Activated effector memory CD4-positive, alpha-beta T cell treated with Interleukin-2 at 50 U/mL for 16 hours (primary cell): ENCODE measurements around the gene FAM168B.

Source experiments
- DNase-seq: peaks from one replicate; pipeline ENCODE4 v3.0.0-alpha.2; 2020

The FAM168B gene

DNA sequence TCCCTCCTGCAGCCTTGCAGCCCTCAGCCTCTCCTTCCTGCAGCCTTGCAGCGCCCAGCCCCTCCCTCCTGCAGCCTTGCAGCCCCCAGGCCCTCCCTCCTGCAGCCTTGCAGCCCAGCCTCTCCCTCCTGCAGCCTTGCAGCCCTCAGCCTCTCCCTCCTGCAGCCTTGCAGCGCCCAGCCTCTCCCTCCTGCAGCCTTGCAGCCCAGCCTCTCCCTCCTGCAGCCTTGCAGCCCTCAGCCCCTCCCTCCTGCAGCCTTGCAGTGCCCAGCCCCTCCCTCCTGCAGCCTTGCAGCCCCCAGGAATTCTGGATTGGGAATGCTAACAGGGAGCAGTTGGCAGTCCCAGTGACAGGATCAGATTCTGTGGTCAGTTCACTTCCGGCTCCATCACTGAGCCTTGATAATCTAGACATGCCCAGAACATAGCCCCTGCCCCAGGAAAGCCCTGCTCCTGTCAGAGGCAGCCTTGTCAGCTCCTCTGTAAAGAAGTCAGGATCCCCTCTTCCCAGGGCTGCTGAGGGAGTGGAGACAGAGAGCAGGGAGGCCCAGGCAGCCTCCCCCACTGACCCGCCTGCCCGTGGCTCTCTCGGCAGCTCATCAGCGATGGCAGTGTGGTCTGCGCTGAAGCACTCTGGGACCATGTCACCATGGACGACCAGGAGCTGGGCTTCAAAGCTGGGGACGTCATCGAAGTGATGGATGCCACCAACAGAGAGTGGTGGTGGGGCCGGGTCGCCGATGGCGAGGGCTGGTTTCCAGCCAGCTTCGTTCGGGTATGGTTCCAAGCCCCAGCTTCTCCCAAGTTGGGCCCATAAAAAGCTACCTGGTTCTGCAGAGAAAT is 54.8 kb downstream of the FAM168B start:
- no peak for DNase-seq

DNA sequence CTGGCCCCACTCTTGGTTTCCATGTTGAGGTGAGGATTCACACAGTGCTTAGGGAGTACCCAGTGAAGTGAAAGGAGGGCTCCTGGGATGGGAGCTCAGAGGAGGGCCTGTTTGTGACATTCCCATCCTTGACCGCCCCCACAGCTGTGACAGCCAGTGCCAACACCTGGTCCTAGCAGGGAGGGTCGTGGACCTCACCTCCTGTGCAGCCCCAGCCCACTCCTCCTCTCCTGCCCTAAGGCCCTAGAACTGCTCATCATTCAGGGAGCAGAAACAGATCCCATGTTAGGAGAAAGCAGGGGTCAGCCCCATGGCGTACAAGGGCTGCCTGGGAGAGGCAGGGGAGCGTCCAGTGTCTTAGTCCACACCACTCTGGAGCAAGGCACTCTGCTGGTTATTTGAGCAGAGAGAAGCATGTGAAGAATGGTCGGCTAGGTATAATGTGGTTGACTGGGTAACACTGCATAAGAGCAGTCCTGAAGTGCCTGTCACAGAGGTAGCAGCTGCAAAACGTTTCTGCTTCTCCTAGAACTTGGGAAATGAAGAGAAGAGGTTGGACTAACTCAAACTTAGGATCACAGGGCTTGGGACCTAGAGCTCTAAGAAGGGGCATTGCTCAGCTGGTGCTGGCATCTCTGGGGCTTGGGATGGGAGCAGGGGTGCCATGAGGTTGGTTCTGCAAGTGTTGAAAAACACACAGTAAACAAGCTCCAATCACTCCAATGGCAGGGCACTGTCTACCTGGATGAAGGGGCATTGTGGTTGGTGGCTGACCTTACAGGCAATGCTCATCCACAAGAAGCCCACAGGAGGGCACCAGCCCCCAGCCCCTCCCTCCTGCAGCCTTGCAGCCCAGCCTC is 55.6 kb downstream of the FAM168B start:
- DNase-seq, result no peak

DNA sequence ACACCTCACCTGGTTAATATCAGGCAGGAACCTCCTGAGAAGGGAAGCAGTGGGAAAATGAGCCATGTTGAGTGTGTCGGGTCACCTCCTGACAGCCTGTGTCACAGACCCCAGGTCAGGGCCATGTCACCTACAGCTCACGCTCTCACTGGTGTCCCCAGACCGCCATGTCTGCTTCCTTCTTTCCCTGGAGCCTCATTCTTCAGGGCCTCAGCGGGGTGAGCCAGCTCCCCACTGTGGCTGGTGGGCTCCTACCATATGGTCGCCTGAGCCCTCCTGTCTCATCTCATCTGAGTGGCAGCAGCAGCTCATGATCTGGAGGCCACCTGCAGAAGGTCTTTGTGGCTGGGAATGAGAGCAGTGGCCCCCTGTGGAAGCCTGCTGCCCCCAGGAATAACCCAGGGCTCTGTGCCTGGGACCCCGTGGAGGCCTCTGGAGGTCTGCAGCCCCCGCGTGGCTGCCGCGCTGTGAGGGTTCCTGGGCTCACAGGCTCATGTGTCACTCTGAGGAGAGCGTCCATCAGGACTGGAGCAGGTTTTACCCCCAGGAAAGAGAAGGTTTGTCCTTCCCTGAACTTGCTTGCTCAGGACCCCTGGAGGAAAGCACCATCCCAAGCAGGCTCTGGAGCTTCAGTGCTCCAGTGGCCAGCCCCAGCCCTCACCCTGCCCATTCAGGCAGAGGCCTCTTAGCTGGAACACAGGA is 56.4 kb downstream of the FAM168B start:
- no peak for DNase-seq

DNA sequence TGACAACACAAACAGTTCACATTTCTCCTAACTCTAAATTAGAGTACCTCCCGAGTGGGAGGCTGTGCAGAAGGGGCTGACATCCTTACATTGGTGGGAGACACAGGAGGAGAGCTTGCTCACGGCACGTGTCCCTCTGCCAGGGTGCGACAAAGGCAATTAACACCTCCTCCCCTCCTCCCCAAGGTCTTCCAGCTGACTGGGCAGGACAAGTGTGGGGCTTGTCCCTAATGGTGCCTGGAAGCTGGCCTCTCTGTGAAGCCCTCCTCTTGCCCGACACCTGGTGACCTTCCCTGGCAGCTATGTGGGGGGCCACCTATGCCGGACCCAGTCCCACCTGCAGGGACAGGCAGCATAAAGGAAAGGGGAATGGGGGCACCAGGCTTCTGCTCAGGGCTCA is 57.0 kb downstream of the FAM168B start:
- DNase-seq, result no peak

DNA sequence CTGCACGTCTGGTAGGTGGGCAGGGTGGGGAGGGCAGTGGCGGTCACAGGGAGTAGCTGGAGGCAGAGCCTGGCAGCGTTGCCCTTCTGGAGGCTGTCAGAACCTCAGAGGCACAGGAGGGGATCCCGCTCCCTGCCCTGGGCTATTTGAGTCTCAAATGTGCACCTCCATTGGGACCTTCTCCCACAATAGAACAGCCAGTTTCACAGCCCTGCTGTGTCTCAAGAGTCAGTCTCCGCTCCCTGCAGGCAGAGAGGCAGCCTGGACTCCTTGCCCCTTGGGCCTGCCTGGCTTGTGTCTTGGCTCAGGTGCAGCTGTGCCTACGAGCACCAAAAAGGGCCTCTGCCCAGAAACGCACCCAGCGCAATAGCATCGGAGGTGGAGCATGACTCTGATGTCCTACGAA is 57.4 kb downstream of the FAM168B start:
- no peak for DNase-seq

DNA sequence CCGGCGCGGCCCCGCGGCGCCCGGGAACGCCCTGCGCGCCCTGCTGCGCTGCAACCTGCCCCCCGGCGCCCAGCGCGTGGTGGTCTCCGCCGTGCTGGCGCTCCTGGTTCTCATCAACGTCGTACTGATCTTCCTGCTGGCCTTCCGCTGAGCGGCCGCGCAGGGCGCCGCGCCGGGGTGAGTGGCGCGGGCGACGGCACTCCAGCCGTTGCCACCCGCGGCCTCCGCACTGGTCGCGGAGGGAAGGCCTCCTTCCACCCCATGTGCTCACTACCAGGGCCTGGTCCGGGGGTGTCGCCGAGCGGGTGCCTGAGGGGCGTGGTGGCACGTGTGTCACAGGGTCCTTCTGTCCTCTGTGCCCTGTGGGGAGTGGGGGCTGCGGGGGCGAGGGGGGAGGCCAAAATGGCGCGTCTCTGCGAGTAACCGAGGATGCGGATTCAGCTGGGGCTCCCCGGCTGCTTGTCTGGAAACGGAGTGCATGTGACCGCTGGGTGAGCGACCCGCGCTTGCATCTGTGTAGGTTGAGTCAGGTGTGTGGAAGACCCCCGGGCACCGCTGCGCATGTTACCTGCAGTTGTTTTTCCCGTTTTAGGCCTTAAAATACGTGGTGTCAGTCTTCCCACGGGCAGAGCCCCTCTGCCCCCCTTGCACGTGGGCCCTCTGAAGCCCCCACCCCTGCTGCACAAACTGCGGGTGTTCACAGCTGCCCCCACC is 58.0 kb downstream of the FAM168B start:
- no peak for DNase-seq

DNA sequence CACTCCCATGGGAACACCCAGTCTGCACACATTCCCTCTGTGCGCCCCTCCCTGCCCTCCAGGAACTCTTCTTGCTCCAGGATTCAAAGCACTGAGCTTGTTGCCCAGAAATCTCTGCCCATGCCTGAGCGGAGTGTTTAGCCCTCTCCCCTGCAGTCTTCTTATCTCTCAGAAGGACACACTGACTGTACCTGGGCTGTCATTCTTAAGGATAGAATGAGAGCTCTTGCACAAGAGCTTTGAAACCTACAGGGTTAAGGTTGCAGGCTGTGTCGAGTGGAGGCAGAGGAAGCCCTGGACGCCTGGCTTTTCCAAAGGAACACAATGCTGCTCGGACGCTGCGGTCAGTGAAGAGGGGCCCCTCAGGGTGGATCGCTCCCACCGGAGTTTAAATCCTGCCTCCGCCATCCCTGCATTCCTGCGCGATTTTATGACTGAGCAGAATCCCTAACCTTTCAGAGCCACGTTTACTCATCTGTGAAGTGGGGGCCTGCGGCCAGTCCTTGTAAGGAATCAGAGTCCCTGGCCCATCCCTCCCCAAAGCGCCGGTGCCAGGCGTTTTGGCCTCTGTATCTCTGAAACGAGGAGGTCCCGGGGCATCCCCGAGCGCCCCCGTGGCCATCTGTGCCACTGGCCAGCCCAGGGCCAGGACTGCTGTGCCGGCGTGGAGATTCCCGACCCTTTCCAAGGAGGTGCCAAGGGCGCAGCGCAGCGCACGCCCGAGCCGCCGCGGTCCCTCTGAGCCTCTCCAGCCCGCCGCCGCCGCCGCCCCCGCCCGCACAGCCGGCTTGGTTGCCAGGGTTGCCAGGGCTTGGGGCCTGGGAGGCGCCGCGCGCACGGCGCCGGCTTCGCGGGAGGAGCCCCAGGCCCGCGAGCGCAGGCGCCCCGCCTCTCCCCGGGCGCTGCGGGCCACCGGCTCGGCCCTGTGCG is 58.9 kb downstream of the FAM168B start:
- DNase-seq, result no peak

DNA sequence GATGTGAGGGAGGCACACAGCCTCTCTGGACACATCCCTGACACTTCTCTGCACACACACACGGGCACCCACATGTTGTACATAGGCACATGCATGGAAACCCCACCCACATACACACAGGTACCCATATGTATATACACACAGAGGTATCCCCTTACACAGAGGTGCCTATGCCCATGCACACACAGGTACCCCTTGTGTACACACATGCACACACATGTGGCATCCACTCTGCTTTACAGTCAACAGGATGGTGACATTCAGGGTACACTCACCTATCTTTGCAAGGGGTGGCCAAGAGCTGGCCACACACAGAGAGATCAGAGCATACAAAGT is 59.5 kb downstream of the FAM168B start:
- DNase-seq, result no peak

DNA sequence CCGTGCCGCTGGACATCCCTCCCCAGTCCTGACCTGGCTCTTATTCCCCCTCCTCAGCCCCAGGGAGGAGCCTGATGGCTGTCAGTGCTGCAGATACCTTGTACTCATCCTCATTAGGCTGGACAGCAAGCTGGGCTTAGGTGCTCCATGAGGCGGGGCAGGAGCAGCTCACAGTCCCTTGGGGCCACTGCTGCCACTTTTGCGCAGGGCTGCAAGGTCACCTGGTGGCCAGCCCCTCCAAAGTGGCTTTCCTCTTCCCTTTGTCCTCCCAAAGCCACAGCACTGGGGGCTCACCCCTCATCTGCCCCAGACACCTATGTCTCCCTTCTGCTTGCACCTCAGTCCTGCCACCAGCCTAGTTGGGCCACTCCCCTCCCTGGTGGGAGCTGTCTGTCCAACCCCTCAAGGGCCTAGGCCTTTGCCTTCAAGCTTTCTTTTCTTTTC is 60.8 kb downstream of the FAM168B start:
- DNase-seq, result no peak

DNA sequence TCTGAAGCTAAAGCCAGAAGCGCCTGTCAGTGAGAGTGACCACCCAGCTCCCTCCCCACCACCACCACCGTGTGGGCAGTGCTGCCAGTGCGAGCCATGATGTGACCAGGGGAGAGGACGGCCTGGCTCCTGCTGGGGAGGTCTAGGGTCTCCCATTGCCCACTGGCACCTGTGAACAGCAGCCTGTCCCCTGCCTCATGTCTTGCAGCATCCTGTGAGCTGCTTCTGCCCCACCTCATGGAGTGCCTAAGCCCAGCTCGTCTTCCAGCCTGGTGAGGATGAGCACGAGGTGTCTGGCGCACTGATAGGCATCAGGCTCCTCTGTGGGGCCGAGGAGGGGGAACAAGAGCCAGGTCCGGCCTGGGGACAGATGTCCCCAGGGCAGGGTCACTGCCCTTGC is 61.4 kb downstream of the FAM168B start:
- no peak for DNase-seq

DNA sequence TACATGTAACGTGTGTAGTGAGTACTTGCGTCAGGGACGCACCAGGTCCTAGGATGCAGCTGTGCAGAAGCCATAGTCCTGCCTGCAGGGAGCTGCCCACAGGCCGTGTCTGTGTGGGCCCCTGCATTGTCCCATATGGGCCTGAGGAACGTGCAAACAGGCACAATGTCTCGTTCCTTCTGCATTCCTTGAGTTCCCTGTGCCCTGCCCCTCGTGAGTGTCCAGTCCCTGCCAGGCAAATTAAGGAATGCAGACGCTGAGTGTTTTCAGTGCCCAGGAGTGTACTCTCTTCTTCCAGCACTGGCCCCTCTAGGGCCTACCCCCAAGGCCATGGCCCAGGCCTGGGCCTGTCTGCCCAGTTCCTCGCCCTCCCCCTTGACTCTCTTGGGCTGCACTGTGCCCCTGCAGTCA is 61.8 kb downstream of the FAM168B start:
- no peak for DNase-seq

DNA sequence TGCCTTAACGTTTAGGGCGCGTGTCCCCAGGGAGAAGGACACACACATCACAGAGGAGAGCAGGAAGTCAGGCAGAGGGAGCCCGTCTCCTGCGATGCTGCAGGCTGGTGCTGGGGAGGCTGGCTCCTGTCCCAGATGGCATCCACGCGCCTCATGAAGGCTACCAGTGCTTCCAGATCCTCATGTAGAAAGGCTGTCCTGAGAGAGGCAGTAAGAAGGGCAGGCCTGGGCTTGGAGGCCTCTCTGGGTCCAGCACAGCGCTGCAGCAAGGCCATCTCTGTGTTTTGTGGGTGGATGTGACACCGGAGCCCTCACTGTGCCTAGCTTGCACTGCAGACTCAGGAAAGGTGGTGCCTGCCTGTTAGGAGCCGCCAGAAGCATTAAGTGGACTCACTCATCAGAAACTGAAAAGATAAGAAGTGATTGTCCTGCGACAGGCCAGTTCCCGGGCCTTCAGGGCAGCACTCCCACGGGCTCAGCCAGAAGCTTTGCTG is 62.7 kb downstream of the FAM168B start:
- DNase-seq, result no peak

DNA sequence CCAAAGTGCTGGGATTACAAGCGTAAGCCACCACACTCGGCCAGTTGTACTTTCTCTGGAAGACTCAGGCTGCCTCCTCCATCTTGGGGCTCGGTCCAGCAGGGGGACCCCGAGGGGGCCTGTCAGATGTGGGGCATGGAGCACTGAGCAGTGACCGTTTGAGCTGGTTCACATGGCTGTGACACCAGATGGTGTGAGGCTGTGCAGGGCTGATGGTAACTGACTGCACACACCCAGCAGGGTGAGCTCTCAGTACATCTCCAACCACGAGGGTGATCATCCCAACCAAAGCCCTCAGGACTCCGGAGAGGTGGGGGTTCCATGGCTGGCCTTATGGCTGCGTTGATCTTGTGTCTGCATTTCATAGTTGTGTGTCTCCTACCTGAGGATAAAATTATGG is 63.4 kb downstream of the FAM168B start:
- DNase-seq, result no peak

DNA sequence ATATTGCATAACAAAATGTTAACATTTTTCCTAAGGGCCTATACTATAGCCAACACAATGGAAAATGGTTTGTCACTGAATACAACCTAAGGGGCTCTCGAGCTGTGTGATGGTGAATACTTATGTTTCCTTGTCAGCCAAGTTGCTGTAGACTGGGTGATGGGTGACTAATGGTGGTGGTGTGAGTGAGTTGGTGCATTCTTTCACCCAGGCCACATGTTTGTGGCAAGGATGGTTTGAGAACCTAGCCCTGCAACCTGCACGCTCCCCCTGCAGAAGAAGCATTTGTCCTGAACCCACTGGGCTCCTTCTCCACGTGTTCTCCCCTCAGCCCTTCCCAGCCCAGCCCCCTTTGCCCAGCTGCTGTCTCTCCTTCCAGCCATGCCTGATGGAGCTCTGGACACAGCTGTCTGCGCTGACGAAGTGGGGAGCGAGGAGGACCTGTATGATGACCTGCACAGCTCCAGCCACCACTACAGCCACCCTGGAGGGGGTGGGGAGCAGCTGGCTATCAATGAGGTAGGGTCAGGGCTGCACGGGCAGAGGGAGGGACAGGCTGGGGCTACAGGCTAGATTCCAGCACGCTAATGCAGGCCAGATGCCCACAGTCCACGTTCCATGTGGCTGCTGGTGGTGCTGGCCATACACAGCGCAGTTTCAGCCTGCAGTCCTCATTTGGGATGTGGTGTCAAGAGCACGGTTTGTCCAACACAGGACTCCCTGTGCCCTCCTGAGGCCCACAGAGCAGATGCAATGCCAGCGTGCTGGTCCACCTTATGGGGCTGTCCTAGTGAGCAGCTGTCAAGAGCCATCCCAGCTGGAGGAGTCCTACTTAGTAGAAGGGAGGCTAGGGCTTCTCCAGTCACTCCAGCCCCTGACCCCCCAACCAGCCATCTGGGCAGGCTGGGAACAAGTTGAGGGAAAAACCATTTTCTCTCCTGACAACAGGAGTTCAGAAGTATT is 65.4 kb downstream of the FAM168B start:
- DNase-seq, result no peak

DNA sequence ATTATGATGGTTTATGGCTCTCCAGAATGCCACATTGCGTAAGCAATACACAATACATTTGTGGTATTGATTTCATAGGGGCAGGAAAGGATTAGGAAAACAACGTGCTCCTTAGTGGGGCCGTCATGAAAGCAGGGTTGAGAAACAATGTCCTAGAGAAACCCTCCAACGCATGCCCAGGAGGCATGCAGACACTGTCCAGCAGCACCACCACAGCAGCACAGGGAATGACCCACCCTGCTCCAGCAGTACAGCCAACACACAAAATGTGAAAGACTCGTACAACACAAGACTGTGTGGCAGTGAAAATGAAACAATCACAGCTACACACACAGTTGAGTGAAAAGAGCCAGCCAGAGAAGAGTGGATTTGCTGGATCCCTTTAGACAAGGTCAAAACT is 66.3 kb downstream of the FAM168B start:
- no peak for DNase-seq

DNA sequence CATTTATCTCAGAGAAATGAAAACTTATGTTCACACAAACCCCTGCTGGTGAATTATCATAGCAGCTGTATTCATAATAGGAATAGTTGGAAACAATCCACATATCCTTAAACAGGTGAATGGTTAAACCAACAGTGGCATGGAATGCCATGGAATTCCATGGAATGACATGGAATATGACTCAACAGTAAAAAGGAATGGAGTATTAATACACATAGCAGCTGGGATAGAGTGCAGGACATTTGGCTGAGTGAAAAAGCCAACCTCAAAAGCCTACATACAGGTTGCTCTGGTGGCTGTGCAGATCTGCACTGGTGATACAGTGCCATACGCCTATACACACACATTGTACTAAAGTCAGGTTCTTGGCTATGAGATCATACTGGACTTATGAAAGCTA is 69.5 kb downstream of the FAM168B start:
- no peak for DNase-seq

DNA sequence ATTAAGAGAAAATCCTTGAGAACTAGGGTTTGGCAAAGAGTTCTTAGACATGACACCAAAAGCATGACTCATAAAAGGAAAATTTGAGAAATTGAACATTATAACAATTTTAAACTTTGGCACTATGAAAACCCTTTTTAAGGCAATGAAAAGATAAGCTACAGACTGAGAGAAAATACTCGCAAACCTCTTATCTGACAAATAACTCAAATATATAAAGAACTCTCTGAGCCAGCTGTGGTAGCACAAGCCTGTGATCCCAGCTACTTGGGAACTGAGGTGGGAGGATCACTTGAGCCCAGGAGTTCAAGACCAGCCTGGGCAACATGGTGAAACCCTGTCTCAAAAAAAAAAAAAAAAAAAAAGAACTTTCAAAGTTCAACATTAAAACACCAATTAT is 70.5 kb downstream of the FAM168B start:
- DNase-seq, result no peak

DNA sequence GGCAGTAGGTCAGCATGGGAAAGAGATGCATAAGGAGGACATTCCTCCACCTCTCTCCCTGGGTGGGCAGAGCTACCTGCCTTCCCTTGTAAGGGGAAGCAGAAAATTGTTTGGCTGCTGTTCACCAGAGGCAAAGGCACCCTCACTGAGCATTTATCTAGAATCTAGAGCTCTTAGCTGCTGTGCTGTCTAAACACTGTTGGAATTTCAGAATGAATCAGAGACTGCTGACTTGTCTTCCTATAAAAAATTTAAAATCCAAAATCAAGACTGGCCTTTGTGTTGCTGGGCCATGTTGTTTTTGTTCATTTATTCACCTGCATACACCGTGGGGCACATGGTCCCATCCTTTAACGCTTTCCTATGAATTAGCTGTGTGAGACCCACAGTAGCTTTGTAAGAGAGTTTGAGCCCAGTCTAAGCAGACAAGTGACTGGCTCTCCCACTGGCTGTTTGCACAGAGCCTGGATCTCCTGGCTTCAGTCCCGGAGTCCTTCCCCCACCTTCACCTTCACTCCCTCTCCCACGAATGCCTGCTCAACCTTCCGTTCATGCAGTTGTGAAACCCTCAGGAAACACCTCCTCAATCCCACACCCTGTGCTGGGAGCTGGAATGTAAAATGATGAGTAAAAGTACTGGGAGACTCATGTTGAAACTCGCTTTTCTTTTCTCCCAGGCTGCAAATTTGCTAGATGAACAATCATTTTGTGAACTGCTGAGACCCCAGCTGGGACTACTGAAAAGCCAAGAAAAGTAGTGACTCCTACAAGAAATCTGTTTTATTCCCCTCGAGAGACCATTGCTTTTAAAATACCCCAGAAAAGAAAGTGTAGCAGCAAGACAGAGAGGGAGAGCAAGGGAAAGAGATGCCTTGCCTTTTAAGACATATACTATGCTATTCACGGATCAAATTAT is 76.2 kb downstream of the FAM168B start:
- no peak for DNase-seq

DNA sequence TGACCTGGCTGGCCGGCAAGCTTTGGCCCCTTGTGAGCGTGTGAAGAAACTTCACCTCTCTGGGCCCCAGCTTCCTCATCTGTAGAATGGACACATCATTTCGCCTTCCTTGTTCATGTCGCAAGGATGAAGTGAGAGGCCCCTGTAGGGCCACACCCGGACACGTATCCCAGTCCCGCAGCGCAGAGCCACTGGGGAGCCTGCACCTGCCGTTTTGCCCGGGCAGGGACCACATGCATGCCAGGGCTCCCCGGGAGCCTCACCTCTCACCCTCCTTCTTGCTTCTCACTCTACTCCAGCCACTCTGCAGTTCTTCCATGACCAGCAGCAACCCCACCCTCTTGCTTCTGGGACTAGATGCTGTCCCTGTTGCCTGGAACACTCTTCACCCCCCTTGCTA is 77.5 kb downstream of the FAM168B start:
- no peak for DNase-seq
